Mesothelial cell of epicardium (in vitro differentiated cells): ENCODE data around the gene MYCN. TPM values are rescaled to one million over a fixed set of nuclear protein-coding genes. Genes with fewer than 3 reads are reported as not detected.

Source experiments
- DNase-seq, 2 experiments: peaks; one replicate each; pipeline ENCODE4 v3.0.0; 2021; ENCODE audit warnings: low spot score in 2 of 2; ENCODE audit not compliant: unreplicated experiment in 2 of 2
- H3K27ac Mint-ChIP-seq: 2 replicates; pipeline ENCODE4 v1.8.0; 2021; ENCODE audit warnings: mixed read lengths
- H3K27me3 Mint-ChIP-seq: 2 replicates; pipeline ENCODE4 v1.8.0; 2021; ENCODE audit warnings: low read depth, mixed read lengths
- H3K36me3 Mint-ChIP-seq: 2 replicates; pipeline ENCODE4 v1.8.0; 2021; ENCODE audit warnings: mixed read lengths
- H3K4me1 Mint-ChIP-seq: 2 replicates; pipeline ENCODE4 v1.8.0; 2021; ENCODE audit warnings: mixed read lengths
- H3K4me3 Mint-ChIP-seq: 2 replicates; pipeline ENCODE4 v1.8.0; 2021; ENCODE audit warnings: mild to moderate bottlenecking, moderate library complexity, mixed read lengths
- H3K9me3 Mint-ChIP-seq: 2 replicates; pipeline ENCODE4 v1.8.0; 2021; ENCODE audit warnings: mixed read lengths
- CTCF ChIP-seq: fragments of 200-600 bp; sonication (generic); IDR thresholded peaks from one replicate; pipeline ENCODE4 v1.5.0; 2021; ENCODE audit warnings: antibody characterized with exemption; ENCODE audit not compliant: unreplicated experiment
- total RNA-seq: library from RNA; stranded (reverse); gene quantifications from 3 replicates; pipeline ENCODE4 v1.2.1, GENCODE V29; 2021

Gene MYCN
- total RNA-seq, 1 donor from 2014 or later, result 69.1 TPM

DNA sequence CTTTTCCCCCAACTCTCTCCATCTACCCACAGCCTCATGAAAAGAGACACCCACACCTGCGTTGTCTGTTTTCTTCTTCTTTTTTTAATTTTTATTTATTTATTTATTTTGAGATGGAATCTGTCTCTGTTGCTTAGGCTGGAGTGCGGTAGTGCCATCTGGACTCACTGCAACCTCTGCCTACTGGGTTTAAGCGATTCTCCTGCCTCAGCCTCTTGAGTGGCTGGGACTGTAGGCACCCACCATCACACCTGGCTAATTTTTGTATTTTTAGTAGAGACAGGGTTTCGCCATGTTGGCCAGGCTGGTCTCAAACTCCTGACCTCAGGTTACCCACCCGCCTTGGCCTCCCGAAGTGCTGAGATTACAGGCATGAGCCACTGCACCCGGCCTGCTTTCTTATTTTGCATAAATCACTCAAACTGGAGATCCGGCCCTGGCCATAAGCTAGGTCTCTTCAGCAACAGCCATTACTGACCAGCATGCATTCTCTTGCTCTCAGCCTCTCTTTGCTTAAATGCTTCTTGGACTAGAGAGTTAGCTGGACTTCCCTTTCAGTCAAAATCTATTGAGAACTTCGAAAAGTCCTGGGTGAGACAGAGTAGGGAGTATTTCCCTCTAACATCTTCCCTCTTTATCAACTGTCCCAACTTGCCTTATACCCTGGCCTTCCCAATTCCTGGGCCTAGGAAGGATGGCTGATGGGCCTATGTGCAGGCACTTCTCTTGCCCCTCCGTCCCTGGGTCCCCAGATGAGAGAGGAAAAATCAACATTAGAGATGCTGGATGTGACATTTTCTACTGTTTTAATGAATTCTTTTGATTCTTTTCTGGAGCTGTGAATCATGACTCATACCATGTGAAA, 27.3 kb downstream of the MYCN start:
- Mint-ChIP-seq H3K27me3 (no peaks in the 10 kb centered on the region), H3K4me1 (peaks cover 26% of the 10 kb centered on the region), H3K9me3 (peaks cover 3% of the 10 kb centered on the region), H3K36me3 (no peaks in the 10 kb centered on the region), H3K4me3 (no peak overlapping the region), H3K27ac (peak overlapping the region; percentile 77)
- TF ChIP-seq CTCF, result no peak
- no peak for DNase-seq

GRCh38 chr2:15968280-15969178, 28.2 kb downstream of the MYCN start:
- no peak overlapping the region for H3K4me3 Mint-ChIP-seq
- H3K27ac Mint-ChIP-seq, result peak overlapping the region; percentile 77
- no peaks in the 10 kb centered on the region for H3K36me3 Mint-ChIP-seq
- TF ChIP-seq CTCF, result no peak
- H3K4me1 Mint-ChIP-seq, result peaks cover 30% of the 10 kb centered on the region
- peaks cover 3% of the 10 kb centered on the region for H3K9me3 Mint-ChIP-seq
- no peak for DNase-seq
- H3K27me3 Mint-ChIP-seq, result no peaks in the 10 kb centered on the region

GRCh38 chr2:15969214-15969613, 28.9 kb downstream of the MYCN start:
- no peak for DNase-seq
- Mint-ChIP-seq H3K9me3 (no peaks in the 10 kb centered on the region), H3K4me3 (no peak overlapping the region), H3K36me3 (no peaks in the 10 kb centered on the region), H3K27me3 (no peaks in the 10 kb centered on the region), H3K4me1 (peaks cover 36% of the 10 kb centered on the region), H3K27ac (peak overlapping the region; percentile 0)
- no peak for TF ChIP-seq CTCF

DNA sequence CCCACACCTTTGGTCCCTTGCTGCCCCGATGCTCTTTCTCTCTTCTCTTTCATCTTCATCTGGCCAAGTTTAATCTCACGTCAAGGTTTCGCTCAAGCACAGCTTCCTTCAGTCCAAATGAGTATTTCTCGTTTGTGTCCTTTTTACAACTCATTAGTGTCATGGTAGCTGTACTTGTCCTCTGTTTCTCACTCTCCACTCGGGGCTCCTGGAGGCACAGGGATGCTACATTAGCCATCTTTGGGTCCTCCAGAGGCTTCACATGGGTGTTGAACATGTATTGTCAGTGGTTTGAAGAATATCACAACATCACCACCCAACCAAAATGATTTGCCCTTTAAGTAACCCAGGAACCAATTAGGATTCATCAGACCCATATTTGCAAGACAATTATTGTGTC, 30.4 kb downstream of the MYCN start:
- Mint-ChIP-seq H3K4me3 (no peak overlapping the region), H3K36me3 (no peaks in the 10 kb centered on the region), H3K9me3 (no peaks in the 10 kb centered on the region), H3K27ac (no peak overlapping the region), H3K4me1 (peaks cover 39% of the 10 kb centered on the region), H3K27me3 (no peaks in the 10 kb centered on the region)
- DNase-seq, result no peak
- no peak for TF ChIP-seq CTCF

DNA sequence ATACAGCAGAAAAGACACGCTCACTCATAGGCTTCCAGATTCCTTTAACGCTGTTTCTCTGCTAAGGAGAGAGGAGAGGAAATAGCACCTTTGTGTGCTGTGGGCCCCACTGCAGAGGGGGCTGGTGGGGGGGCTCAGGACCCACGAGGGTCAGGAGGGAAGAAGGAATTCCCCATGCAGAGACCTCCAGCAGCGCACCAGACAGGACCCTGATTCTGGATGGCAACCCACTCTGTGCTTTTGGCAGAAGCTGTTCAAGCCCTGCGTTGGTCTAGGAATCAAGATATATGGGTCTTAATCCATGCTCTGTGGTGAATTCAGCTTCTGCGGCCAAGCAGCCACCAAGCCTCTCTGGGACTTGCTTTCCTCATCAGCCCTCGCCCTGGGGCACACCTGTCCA, 31.0 kb downstream of the MYCN start:
- Mint-ChIP-seq H3K27me3 (no peaks in the 10 kb centered on the region), H3K4me1 (peaks cover 44% of the 10 kb centered on the region), H3K36me3 (no peaks in the 10 kb centered on the region), H3K27ac (no peak overlapping the region), H3K4me3 (no peak overlapping the region), H3K9me3 (no peaks in the 10 kb centered on the region)
- no peak for TF ChIP-seq CTCF
- no peak for DNase-seq
